Breast epithelium (tissue), 4 donors: ENCODE data around the gene COG2. TPM values are rescaled to one million over a fixed set of nuclear protein-coding genes. Genes with fewer than 3 reads are reported as not detected.
A peak's percentile ranks its signal among the peaks of the same experiment; 100 is the strongest.

Experiments
- DNase-seq, 2 donors: peaks; one replicate each; pipeline ENCODE4 v3.0.0-alpha.2; 2019; ENCODE audit warnings: low spot score in 2 of 2
- H3K27ac ChIP-seq, 2 donors: fragments of 200-600 bp; sonication (generic) in 1 of 2; one replicate each; pipeline ENCODE4 v1.5.1; 2016 to 2019; ENCODE audit warnings: mild to moderate bottlenecking in 1 of 2
- H3K27me3 ChIP-seq, 2 donors: fragments of 200-600 bp; sonication (generic) in 1 of 2; one replicate each; pipeline versions ENCODE4 v1.5.1 to v1.6.0; 2017 to 2019; ENCODE audit warnings: control low read depth in 1 of 2, mild to moderate bottlenecking in 1 of 2
- H3K36me3 ChIP-seq: fragments of 200-600 bp; one replicate; pipeline ENCODE4 v1.5.1; 2019
- H3K4me1 ChIP-seq, 2 donors: fragments of 200-600 bp; sonication (generic); one replicate each; pipeline ENCODE4 v1.5.1; 2016 to 2019; ENCODE audit warnings: control low read depth in 1 of 2
- H3K4me3 ChIP-seq, 3 donors: fragments of 200-600 bp; sonication (generic); 1 replicate in 2 of 3; 2 replicates in 1 of 3; pipeline ENCODE4 v1.5.1; 2016 to 2019; ENCODE audit warnings: mild to moderate bottlenecking in 3 of 3, moderate library complexity in 2 of 3
- H3K9me3 ChIP-seq, 2 donors: fragments of 200-600 bp; sonication (generic) in 1 of 2; one replicate each; pipeline ENCODE4 v1.5.1; 2016 to 2019; ENCODE audit warnings: control low read depth in 1 of 2
- CTCF ChIP-seq, 3 donors: fragments of 450-650 bp; IDR thresholded peaks; one replicate each; pipeline ENCODE4 v1.5.1; 2016 to 2017; ENCODE audit warnings: antibody characterized with exemption in 3 of 3, mild to moderate bottlenecking in 3 of 3, moderate library complexity in 3 of 3
- POLR2A ChIP-seq: fragments of 450-650 bp; IDR thresholded peaks from one replicate; pipeline ENCODE4 v1.6.1; 2016; ENCODE audit warnings: antibody characterized with exemption, mild to moderate bottlenecking, moderate library complexity
- POLR2AphosphoS5 ChIP-seq, 3 donors: sonication (generic); formaldehyde crosslinking; IDR thresholded peaks; one replicate each; pipeline ENCODE4 v1.6.1; 2017; ENCODE audit warnings: antibody characterized with exemption in 3 of 3
- intact Hi-C: fragments of 100-400 bp; cut with DNase I; formaldehyde crosslinking; loops from one replicate; pipeline ENCODE4 v1.15.1; 2023; ENCODE audit warnings: low total_unique reads
- total RNA-seq, 3 donors: library from RNA; depleted of rRNA; stranded (reverse); fragments of >200 nt; gene quantifications; one replicate each; pipeline ENCODE4 v1.1.0, GENCODE V29; 2016

The COG2 gene
- total RNA-seq, 3 donors from 2014 or later: 22.9 to 44.3 (median 33.4) TPM

- no peak for TF ChIP-seq CTCF (IDR thresholded peaks at IDR 0.05)
- TF ChIP-seq POLR2A: no peak
- TF ChIP-seq POLR2AphosphoS5 (IDR thresholded peaks at IDR 0.05): no peak
- H3K36me3 ChIP-seq: no peaks in the 10 kb centered on the region
- no peak for DNase-seq
- H3K9me3 ChIP-seq: no peaks in the 10 kb centered on the region
- no peak overlapping the region for H3K27ac ChIP-seq
- no peaks in the 10 kb centered on the region for H3K4me1 ChIP-seq
- intact Hi-C loops: no loop called here
- H3K27me3 ChIP-seq: no peaks in the 10 kb centered on the region
- no peak overlapping the region for H3K4me3 ChIP-seq
Measured at GRCh38 chr1:230627767-230628166, 14.5 kb upstream of the COG2 start.

GRCh38 chr1:230629511-230629910 lies 12.8 kb upstream of the COG2 start:
- Histone ChIP-seq H3K36me3 (no peaks in the 10 kb centered on the region), H3K4me1 (no peaks in the 10 kb centered on the region), H3K27me3 (no peaks in the 10 kb centered on the region), H3K4me3 (no peak overlapping the region), H3K9me3 (no peaks in the 10 kb centered on the region), H3K27ac (no peak overlapping the region)
- intact Hi-C loops: no loop called here
- TF ChIP-seq CTCF (IDR thresholded peaks at IDR 0.05) (no peak), POLR2A (no peak), POLR2AphosphoS5 (IDR thresholded peaks at IDR 0.05) (no peak)
- no peak for DNase-seq

- Histone ChIP-seq H3K36me3 (no peaks in the 10 kb centered on the region), H3K27ac (no peak overlapping the region), H3K4me3 (no peak overlapping the region), H3K27me3 (peaks cover 0 to 1% of the 10 kb centered on the region in 2 donors), H3K9me3 (no peaks in the 10 kb centered on the region), H3K4me1 (no peaks in the 10 kb centered on the region)
- intact Hi-C loops: no loop called here
- TF ChIP-seq POLR2A (no peak), CTCF (IDR thresholded peaks at IDR 0.05) (no peak), POLR2AphosphoS5 (IDR thresholded peaks at IDR 0.05) (no peak)
- no peak for DNase-seq
Measured at GRCh38 chr1:230631477-230631876, 10.8 kb upstream of the COG2 start.

- Histone ChIP-seq H3K9me3 (no peaks in the 10 kb centered on the region), H3K36me3 (no peaks in the 10 kb centered on the region), H3K27me3 (peaks cover 0 to 10% of the 10 kb centered on the region in 2 donors), H3K4me1 (no peaks in the 10 kb centered on the region), H3K4me3 (no peak overlapping the region), H3K27ac (no peak overlapping the region)
- TF ChIP-seq CTCF (IDR thresholded peaks at IDR 0.05): peak in 2 of 3 donors; percentile 11 to 37
- no peak for TF ChIP-seq POLR2A
- TF ChIP-seq POLR2AphosphoS5 (IDR thresholded peaks at IDR 0.05): no peak
- DNase-seq: no peak
- intact Hi-C loops: no loop called here
Measured at GRCh38 chr1:230632273-230632873, 9.9 kb upstream of the COG2 start.

- Histone ChIP-seq H3K4me3 (no peak overlapping the region), H3K27me3 (peaks cover 0 to 16% of the 10 kb centered on the region in 2 donors), H3K27ac (no peak overlapping the region), H3K9me3 (no peaks in the 10 kb centered on the region), H3K4me1 (no peaks in the 10 kb centered on the region), H3K36me3 (no peaks in the 10 kb centered on the region)
- TF ChIP-seq CTCF (IDR thresholded peaks at IDR 0.05) (no peak), POLR2AphosphoS5 (IDR thresholded peaks at IDR 0.05) (no peak), POLR2A (no peak)
- intact Hi-C loops: no loop called here
- no peak for DNase-seq
Measured at GRCh38 chr1:230633469-230633868, 8.8 kb upstream of the COG2 start.
